ENCODE results near the gene SSBP2.

Gene SSBP2

DNA sequence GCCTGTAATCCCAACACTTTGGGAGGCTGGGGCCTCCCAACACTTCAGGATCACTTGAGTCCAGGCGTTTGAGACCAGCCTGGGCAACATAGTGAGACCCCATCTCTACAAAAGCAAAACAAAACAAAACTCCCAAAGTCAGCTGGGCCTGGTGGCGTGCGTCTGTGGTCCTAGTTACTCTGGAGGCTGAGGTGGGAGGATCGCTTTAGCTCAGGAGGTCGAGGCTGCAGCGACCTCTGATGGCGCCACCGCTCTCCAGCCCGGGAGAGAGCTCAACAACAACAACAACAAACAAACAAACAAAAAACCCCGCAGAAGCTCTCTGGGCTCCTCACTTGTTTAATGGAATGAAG, 357.5 kb downstream of the SSBP2 start:
- H3K4me1 ChIP-seq (ENCODE audit: insufficient read depth, poor library complexity, severe bottlenecking) = no peaks in the 10 kb centered on the region
- H3K9me3 ChIP-seq (ENCODE audit: severe bottlenecking) = no peaks in the 10 kb centered on the region
- peak overlapping the region; percentile 24 for H3K4me3 ChIP-seq (ENCODE audit: severe bottlenecking)
- H3K27ac ChIP-seq (ENCODE audit: poor library complexity, severe bottlenecking) = no peak overlapping the region
- no peaks in the 10 kb centered on the region for H3K36me3 ChIP-seq (ENCODE audit: low read depth)
- H3K27me3 ChIP-seq (ENCODE audit: insufficient read depth, poor library complexity, severe bottlenecking) = peaks cover 8% of the 10 kb centered on the region
- TF ChIP-seq, protein P1, sequence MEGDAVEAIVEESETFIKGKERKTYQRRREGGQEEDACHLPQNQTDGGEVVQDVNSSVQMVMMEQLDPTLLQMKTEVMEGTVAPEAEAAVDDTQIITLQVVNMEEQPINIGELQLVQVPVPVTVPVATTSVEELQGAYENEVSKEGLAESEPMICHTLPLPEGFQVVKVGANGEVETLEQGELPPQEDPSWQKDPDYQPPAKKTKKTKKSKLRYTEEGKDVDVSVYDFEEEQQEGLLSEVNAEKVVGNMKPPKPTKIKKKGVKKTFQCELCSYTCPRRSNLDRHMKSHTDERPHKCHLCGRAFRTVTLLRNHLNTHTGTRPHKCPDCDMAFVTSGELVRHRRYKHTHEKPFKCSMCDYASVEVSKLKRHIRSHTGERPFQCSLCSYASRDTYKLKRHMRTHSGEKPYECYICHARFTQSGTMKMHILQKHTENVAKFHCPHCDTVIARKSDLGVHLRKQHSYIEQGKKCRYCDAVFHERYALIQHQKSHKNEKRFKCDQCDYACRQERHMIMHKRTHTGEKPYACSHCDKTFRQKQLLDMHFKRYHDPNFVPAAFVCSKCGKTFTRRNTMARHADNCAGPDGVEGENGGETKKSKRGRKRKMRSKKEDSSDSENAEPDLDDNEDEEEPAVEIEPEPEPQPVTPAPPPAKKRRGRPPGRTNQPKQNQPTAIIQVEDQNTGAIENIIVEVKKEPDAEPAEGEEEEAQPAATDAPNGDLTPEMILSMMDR (IDR thresholded peaks at IDR 0.05; ENCODE audit: poor library complexity, severe bottlenecking) = no peak
- no peak for ATAC-seq (ENCODE audit: low read depth)
- no peak for DNase-seq (ENCODE audit: low spot score)

DNA sequence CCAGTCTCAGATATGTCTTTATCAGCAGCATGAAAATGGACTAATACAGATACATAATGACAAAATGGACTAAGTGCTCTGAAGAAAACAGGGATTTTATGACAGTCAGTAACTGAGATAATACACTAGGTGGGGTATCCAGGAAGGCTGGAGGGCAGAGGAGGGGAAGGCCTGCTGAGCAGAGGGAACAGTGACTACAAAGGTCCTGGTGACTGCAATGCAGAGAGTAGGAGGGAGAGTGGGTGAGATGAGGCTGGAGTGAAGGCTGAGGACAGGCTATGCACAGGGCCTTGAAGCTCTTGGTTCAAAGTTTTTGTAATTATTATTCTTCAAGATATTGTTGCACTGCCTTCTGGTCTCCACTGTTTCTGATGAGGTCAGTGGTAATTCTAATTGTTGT, 361.9 kb downstream of the SSBP2 start:
- TF ChIP-seq, protein P1 (IDR thresholded peaks at IDR 0.05; ENCODE audit: poor library complexity, severe bottlenecking) = no peak
- H3K9me3 ChIP-seq (ENCODE audit: severe bottlenecking) = no peaks in the 10 kb centered on the region
- no peak overlapping the region for H3K27ac ChIP-seq (ENCODE audit: poor library complexity, severe bottlenecking)
- no peaks in the 10 kb centered on the region for H3K4me1 ChIP-seq (ENCODE audit: insufficient read depth, poor library complexity, severe bottlenecking)
- ATAC-seq (ENCODE audit: low read depth) (peak; percentile 32; the same call in 1 of the 3 replicates), DNase-seq (ENCODE audit: low spot score) (no peak)
- H3K36me3 ChIP-seq (ENCODE audit: low read depth) = no peaks in the 10 kb centered on the region
- no peak overlapping the region for H3K4me3 ChIP-seq (ENCODE audit: severe bottlenecking)
- no peaks in the 10 kb centered on the region for H3K27me3 ChIP-seq (ENCODE audit: insufficient read depth, poor library complexity, severe bottlenecking)

DNA sequence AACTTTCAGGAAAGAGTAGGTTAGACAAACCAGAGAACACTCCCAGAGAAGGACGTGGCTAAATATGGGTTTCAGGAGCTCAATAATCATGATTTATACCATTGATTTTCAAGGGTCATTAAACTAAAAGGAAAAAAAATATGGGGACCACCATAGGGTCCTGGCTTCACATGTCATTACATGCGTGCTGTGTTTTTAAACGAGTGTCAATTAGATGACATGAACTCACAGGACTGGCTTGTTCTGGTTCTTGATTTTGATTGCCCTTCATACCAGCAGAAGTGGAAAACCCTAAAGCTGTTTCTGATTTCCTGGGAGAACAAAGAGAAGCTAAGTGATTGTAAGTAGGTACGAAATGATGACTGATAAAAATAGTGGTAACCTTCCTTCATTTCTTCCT, 362.7 kb downstream of the SSBP2 start:
- ATAC-seq (ENCODE audit: low read depth) (no peak), DNase-seq (ENCODE audit: low spot score) (no peak)
- no peaks in the 10 kb centered on the region for H3K36me3 ChIP-seq (ENCODE audit: low read depth)
- TF ChIP-seq, protein P1 (IDR thresholded peaks at IDR 0.05; ENCODE audit: poor library complexity, severe bottlenecking) = no peak
- H3K4me3 ChIP-seq (ENCODE audit: severe bottlenecking) = no peak overlapping the region
- H3K27ac ChIP-seq (ENCODE audit: poor library complexity, severe bottlenecking) = no peak overlapping the region
- H3K9me3 ChIP-seq (ENCODE audit: severe bottlenecking) = no peaks in the 10 kb centered on the region
- no peaks in the 10 kb centered on the region for H3K4me1 ChIP-seq (ENCODE audit: insufficient read depth, poor library complexity, severe bottlenecking)
- H3K27me3 ChIP-seq (ENCODE audit: insufficient read depth, poor library complexity, severe bottlenecking) = no peaks in the 10 kb centered on the region

DNA sequence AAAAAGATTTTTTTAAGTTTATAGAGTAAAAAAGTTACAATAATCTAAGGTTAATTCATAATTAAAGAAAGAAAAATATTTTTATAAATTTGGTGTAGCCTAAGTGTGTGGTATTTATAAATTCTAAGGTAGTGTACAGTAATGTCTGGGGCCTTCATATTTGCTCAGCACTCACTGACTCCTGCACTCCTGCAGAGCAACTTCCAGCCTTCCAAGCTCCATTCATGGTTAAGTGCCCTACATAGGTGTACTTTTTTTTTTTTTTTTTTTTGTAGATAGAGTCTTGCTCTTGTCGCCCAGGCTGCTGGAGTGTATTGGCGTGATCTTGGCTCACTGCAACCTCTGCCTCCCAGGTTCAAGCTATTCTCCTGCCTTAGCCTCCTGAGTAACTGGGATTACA, 367.0 kb downstream of the SSBP2 start:
- TF ChIP-seq, protein P1 (IDR thresholded peaks at IDR 0.05; ENCODE audit: poor library complexity, severe bottlenecking) = no peak
- ATAC-seq (ENCODE audit: low read depth) = no peak
- no peaks in the 10 kb centered on the region for H3K4me1 ChIP-seq (ENCODE audit: insufficient read depth, poor library complexity, severe bottlenecking)
- DNase-seq (ENCODE audit: low spot score) = no peak
- no peak overlapping the region for H3K4me3 ChIP-seq (ENCODE audit: severe bottlenecking)
- no peaks in the 10 kb centered on the region for H3K36me3 ChIP-seq (ENCODE audit: low read depth)
- H3K9me3 ChIP-seq (ENCODE audit: severe bottlenecking) = no peaks in the 10 kb centered on the region
- H3K27me3 ChIP-seq (ENCODE audit: insufficient read depth, poor library complexity, severe bottlenecking) = no peaks in the 10 kb centered on the region
- no peak overlapping the region for H3K27ac ChIP-seq (ENCODE audit: poor library complexity, severe bottlenecking)

DNA sequence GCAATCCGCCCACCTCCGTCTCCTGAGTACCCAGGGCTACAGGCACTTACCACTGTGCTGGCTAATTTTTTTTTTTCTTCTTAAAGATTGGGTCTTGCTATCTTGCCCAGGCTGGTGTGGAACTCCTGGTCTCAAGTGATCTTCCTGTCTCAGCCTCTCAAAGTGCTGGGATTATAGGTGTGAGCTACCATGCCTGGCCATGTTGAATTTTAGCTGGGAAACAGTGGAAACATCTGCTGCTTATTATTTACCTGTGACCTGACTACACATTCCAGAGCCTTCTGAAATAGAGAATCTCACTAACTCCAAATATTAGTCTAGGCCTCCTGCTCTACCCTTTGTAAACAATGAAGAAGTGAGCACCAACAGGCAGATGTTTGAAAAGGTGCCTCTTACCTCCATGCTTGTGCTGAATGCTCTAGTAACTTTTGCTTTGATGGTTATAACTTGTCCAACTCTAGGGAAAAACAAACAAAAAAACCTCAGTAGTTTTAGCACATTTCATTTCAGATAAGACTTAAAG, 379.5 kb downstream of the SSBP2 start:
- no peak for ATAC-seq (ENCODE audit: low read depth)
- DNase-seq (ENCODE audit: low spot score) = no peak

More for the DNA sequence above, 379.5 kb downstream of the SSBP2 start:
- Histone ChIP-seq H3K4me3 (ENCODE audit: severe bottlenecking) (no peak overlapping the region), H3K27ac (ENCODE audit: poor library complexity, severe bottlenecking) (no peak overlapping the region), H3K9me3 (ENCODE audit: severe bottlenecking) (no peaks in the 10 kb centered on the region), H3K27me3 (ENCODE audit: insufficient read depth, poor library complexity, severe bottlenecking) (peaks cover 4% of the 10 kb centered on the region), H3K4me1 (ENCODE audit: insufficient read depth, poor library complexity, severe bottlenecking) (no peaks in the 10 kb centered on the region), H3K36me3 (ENCODE audit: low read depth) (no peaks in the 10 kb centered on the region)
- TF ChIP-seq, protein P1 (IDR thresholded peaks at IDR 0.05; ENCODE audit: poor library complexity, severe bottlenecking) = no peak

All from RWPE2 (cell line).